Neural progenitor cell (in vitro differentiated cells): ENCODE data around the gene POLR3C.

Source experiments
- EZH2 ChIP-seq: fragments of 200-600 bp; sonication (generic); IDR thresholded peaks from 2 replicates; pipeline ENCODE4 v1.6.1; 2017; ENCODE audit warnings: antibody characterized with exemption, mild to moderate bottlenecking, moderate library complexity
- EZH2phosphoT487 ChIP-seq: fragments of 200-600 bp; sonication (generic); IDR thresholded peaks from 2 replicates; pipeline ENCODE4 v1.6.1; 2017; ENCODE audit warnings: antibody characterized with exemption
- TF ChIP-seq, protein P1 (sequence below): fragments of 200-600 bp; sonication (generic); IDR thresholded peaks from 2 replicates; pipeline ENCODE4 v1.5.1; 2017; ENCODE audit warnings: antibody characterized with exemption, mild to moderate bottlenecking

DNA sequence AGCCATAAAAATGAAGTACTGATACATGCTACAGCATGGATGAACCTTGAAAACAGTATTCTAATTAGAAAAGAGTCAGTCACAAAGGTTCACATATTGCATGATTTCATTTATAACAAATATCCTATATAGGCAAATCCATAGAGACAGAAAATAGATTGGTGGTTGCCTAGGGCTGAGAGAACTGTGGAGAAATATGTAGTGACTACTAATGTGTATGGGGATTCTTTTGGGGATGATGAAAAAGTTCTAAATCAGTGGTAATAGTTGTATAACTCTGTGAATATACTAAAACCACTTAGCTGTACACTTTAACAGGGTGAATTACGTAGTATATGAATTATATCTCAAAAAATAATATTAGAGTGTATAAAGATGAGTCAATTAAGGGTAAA lies 45.9 kb upstream of the POLR3C start:
- TF ChIP-seq, protein P1, sequence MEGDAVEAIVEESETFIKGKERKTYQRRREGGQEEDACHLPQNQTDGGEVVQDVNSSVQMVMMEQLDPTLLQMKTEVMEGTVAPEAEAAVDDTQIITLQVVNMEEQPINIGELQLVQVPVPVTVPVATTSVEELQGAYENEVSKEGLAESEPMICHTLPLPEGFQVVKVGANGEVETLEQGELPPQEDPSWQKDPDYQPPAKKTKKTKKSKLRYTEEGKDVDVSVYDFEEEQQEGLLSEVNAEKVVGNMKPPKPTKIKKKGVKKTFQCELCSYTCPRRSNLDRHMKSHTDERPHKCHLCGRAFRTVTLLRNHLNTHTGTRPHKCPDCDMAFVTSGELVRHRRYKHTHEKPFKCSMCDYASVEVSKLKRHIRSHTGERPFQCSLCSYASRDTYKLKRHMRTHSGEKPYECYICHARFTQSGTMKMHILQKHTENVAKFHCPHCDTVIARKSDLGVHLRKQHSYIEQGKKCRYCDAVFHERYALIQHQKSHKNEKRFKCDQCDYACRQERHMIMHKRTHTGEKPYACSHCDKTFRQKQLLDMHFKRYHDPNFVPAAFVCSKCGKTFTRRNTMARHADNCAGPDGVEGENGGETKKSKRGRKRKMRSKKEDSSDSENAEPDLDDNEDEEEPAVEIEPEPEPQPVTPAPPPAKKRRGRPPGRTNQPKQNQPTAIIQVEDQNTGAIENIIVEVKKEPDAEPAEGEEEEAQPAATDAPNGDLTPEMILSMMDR = no peak
- TF ChIP-seq EZH2phosphoT487 = no peak
- no peak for TF ChIP-seq EZH2
